ENCODE results near the gene RAC3. TPM values are rescaled to one million over a fixed set of nuclear protein-coding genes. Genes with fewer than 3 reads are reported as not detected.

Gene RAC3
- total RNA-seq, 6 experiments from 2014 or later: 3.4 to 9.0 (median 5.4) TPM

DNA sequence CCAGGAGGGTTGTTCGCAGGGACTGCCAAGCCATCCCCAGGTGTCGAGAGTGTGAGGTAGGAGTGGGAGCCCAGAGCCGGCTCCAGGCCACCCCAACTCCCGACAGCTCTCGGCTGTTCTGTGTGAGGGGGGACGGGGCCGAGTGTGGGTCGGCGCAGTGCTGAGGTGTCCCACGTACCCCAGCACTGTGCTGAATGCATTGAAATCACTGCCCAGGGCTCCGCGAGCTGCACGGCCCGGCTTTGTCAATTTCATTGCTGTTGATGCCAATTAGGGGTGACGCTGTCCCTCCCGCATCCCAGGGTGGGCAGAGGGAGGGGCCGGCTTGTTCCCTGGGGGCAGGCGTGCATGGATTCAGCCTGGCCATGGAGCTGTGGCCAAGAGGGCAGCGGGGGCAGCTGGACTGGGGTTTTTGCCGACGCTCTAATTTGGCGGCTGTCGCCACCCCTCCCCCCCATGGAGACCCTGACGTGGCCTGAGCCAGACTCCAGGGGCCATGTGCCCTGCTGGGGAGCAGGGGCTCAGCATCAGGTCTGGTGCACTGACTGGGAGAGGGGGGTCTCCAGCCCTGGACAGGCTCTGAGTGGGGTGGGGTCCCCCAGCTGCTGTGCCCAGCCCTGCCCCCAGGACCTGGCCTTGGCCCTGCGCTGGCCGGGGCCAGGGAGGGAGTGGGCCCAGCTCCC, 23.1 kb upstream of the RAC3 start:
- Histone ChIP-seq H3K36me3 (peaks cover 0 to 9% (median 0%) of the 10 kb centered on the region in 4 donors), H3K27me3 (no peaks in the 10 kb centered on the region), H3K27ac (no peak overlapping the region), H3K4me1 (no peaks in the 10 kb centered on the region), H3K9me3 (no peaks in the 10 kb centered on the region), H3K4me3 (no peak overlapping the region)
- WGBS (ENCODE audit: insufficient coverage, low coverage, low lambda C conversion rate, missing lambda C conversion rate): no CpG with 5 or more reads among the region's 26 CpGs
- intact Hi-C loops (cut with DNase I): no loop called here
- DNase-seq (no peak), ATAC-seq (no peak)
- TF ChIP-seq POLR2A (IDR thresholded peaks at IDR 0.05): no peak

DNA sequence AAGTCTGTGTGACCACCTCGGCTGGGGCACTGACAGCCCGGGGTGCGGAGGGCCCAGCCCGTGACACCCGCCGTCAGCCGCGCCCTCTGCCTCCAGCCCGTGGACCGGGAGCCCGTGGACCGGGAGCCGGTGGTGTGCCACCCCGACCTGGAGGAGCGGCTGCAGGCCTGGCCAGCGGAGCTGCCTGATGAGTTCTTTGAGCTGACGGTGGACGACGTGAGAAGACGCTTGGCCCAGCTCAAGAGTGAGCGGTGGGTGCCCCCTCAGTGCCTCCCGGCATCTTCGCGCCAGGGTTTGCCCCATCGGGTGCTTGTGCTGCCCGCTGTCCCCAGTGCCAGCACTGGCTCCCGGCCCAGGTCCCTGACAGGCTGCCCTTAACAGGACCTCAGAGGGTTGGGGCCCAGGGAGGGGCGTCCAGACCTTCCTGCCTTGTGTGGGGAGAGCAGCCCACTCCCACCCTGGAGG, 22.5 kb upstream of the RAC3 start:
- Histone ChIP-seq H3K36me3 (peaks cover 0 to 9% (median 0%) of the 10 kb centered on the region in 4 donors), H3K27ac (no peak overlapping the region), H3K4me3 (no peak overlapping the region), H3K9me3 (no peaks in the 10 kb centered on the region), H3K27me3 (no peaks in the 10 kb centered on the region), H3K4me1 (no peaks in the 10 kb centered on the region)
- intact Hi-C loops (cut with DNase I): no loop called here
- no peak for DNase-seq
- ATAC-seq: no peak
- WGBS (ENCODE audit: insufficient coverage, low coverage, low lambda C conversion rate, missing lambda C conversion rate): no CpG with 5 or more reads among the region's 28 CpGs
- no peak for TF ChIP-seq POLR2A (IDR thresholded peaks at IDR 0.05)
- TF ChIP-seq, protein P1, sequence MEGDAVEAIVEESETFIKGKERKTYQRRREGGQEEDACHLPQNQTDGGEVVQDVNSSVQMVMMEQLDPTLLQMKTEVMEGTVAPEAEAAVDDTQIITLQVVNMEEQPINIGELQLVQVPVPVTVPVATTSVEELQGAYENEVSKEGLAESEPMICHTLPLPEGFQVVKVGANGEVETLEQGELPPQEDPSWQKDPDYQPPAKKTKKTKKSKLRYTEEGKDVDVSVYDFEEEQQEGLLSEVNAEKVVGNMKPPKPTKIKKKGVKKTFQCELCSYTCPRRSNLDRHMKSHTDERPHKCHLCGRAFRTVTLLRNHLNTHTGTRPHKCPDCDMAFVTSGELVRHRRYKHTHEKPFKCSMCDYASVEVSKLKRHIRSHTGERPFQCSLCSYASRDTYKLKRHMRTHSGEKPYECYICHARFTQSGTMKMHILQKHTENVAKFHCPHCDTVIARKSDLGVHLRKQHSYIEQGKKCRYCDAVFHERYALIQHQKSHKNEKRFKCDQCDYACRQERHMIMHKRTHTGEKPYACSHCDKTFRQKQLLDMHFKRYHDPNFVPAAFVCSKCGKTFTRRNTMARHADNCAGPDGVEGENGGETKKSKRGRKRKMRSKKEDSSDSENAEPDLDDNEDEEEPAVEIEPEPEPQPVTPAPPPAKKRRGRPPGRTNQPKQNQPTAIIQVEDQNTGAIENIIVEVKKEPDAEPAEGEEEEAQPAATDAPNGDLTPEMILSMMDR (IDR thresholded peaks at IDR 0.05): no peak

DNA sequence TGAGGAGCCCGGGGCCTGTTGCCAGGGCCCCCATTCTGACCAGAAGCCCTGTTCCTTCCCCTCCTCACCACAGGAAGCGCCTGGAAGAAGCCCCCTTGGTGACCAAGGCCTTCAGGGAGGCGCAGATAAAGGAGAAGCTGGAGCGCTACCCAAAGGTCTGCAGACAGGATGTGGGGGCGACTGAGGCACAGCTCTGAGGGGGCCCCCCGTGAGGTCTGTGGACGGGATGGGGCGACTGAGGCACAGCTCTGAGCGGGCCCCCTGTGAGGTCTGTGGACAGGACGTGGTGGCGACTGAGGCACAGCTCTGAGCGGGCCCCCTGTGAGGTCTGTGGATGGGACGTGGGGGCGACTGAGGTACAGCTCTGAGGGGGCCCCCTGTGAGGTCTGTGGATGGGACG, 22.1 kb upstream of the RAC3 start:
- H3K36me3 ChIP-seq: peaks cover 0 to 9% (median 0%) of the 10 kb centered on the region in 4 donors
- no peak overlapping the region for H3K4me3 ChIP-seq
- TF ChIP-seq, protein P1 (IDR thresholded peaks at IDR 0.05): no peak
- intact Hi-C loops (cut with DNase I): no loop called here
- ATAC-seq (no peak), DNase-seq (no peak)
- H3K4me1 ChIP-seq: no peaks in the 10 kb centered on the region
- no peaks in the 10 kb centered on the region for H3K9me3 ChIP-seq
- H3K27ac ChIP-seq: no peak overlapping the region
- WGBS (ENCODE audit: insufficient coverage, low coverage, low lambda C conversion rate, missing lambda C conversion rate): 62% methylated on average over 5 of the region's 15 CpGs
- H3K27me3 ChIP-seq: no peaks in the 10 kb centered on the region

DNA sequence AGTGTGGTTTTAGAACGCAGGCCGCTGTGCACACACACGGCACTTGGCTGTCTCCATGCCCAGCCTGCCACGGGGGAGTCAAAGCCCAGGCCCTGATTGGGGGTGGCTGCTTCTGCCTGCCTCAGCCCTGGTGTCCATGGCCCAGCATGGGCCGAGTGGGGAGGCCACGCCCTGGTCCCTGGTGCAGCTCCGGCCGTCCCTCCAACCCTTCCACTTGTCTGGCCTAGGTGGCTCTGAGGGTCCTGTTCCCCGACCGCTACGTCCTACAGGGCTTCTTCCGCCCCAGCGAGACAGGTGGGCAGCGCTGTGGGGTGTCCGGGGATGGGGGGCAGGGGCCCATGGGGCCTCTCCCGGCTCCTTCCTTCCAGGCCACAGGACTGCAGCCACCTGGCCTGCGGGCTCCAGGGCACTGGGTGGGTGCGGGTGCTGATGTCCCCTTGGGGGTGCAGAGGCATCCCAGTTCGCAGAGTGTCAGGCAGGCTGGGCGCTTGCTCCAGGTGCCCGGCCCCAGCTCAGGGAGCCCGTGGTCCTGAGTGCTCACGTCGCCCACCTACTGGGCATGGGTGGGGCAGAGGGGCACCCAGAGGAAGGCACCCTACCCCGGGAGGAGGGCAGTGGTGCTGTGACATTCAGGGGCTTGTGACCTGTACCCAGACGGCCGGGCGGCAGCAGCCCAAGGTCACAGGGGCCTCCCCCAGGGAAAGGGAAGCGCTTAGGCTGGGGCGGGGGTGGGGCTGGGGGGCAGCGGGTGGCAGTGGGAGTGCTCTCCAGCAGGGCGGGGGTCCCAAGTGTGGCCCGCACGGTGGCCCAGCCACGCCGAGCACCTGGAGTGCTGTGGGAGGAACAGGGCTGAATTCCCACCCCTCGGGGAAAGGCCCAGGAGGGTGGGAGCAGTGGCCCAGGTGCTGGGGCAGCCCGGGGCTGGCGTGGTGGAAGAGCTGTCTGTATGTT, 20.6 kb upstream of the RAC3 start:
- no peak overlapping the region for H3K4me3 ChIP-seq
- ATAC-seq (no peak), DNase-seq (no peak)
- H3K4me1 ChIP-seq: no peaks in the 10 kb centered on the region
- H3K27me3 ChIP-seq: no peaks in the 10 kb centered on the region
- H3K27ac ChIP-seq: no peak overlapping the region
- no peak for TF ChIP-seq POLR2A (IDR thresholded peaks at IDR 0.05)
- TF ChIP-seq, protein P1 (IDR thresholded peaks at IDR 0.05): no peak
- peaks cover 0 to 9% (median 0%) of the 10 kb centered on the region in 4 donors for H3K36me3 ChIP-seq
- no peaks in the 10 kb centered on the region for H3K9me3 ChIP-seq
- 93% methylated on average over 10 of the region's 39 CpGs for WGBS (ENCODE audit: insufficient coverage, low coverage, low lambda C conversion rate, missing lambda C conversion rate)
- intact Hi-C loops (cut with DNase I): loop anchor here in 1 of 2 donors (10.0 kb wide), 1 partner anchor 126 kb away; no protein-coding TSS in a partner anchor

Data from right lobe of liver (tissue), 6 donors.